ENCODE results near the gene FBLN5. TPM values are rescaled to one million over a fixed set of nuclear protein-coding genes. Genes with fewer than 3 reads are reported as not detected.
"Not testable (repeated sequence)": the region's sequence is repeated elsewhere in the genome, so short reads cannot be mapped to it uniquely, and the experiment has no call there.

FBLN5 gene
- polyA plus RNA-seq, 4 donors = 134 to 196 (median 165) TPM

DNA sequence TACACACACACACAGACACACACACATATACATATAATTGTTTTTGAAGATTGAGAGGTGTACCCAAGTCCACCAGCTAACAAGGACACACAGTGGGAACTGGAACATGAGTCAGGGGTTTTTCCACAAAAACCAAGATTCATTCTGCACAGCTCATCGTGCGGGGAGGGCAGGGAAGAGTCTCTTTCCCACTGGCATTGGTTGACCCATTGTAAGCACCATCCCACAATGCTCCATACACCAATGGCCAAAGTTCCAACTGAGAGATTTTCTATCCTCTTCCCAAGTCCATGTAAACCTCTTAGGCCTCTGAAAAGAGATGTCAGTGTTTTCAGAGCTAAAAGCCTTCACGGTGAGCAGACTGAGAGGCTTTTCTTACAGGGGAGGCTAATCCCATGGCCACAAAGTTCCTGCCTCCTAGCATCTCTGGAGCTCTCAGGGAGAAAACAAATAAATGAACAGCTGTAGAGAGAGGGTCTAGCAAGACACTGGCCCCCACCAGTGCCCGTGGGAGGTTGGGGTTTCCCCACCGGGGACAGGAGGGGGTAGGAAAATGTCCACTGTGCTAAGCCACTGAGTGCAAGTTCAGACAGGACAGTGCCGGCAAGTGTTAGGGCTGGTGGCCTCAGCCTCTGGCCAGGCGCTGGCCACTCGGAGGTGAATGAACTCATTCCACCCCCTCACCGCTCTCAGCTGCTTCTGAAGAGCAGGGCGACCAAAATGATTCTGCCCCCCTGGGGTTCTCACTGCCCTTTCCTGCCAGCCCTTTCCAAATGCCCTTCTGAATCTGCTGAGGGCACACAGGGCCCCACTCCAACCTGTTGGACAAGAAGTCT is 58.6 kb downstream of the FBLN5 start:
- DNase-seq (ENCODE audit: low read depth in 4 of 4, low spot score in 3 of 4) = no peak

GRCh38 chr14:91886961-91887360 is 60.5 kb downstream of the FBLN5 start:
- DNase-seq (ENCODE audit: low read depth in 4 of 4, low spot score in 3 of 4) = no peak

GRCh38 chr14:91885839-91886238 is 61.7 kb downstream of the FBLN5 start:
- DNase-seq (ENCODE audit: low read depth in 4 of 4, low spot score in 3 of 4) = no peak

GRCh38 chr14:91885113-91885712 is 62.3 kb downstream of the FBLN5 start:
- no peak for DNase-seq (ENCODE audit: low read depth in 4 of 4, low spot score in 3 of 4)

- no peak for DNase-seq (ENCODE audit: low read depth in 4 of 4, low spot score in 3 of 4)
These were observed 62.8 kb downstream of the FBLN5 start for GRCh38 chr14:91884664-91885063.

- no peak for DNase-seq (ENCODE audit: low read depth in 4 of 4, low spot score in 3 of 4)
These were observed 63.7 kb downstream of the FBLN5 start for GRCh38 chr14:91883753-91884152.

GRCh38 chr14:91882776-91883175 is 64.7 kb downstream of the FBLN5 start:
- no peak for DNase-seq (ENCODE audit: low read depth in 4 of 4, low spot score in 3 of 4)

DNA sequence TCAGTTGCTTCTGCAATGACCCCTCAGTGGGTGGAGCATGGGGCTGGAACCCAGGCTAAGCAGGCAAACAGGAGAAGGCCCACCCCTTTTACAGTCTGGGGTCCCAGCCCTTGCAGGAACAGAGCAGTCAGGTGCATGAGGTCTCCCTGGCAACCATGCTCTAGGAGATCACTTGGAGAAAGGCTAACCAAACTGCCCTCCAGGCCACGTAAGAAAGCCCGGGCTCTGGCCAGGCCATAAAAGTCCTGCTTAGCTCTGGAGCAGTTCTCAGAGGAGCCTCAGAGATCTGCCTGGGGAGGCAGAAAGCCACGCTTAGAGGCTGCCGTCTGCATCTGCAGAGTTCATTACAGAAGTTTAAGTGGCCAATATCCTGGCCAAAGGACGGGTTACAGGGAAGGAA is 65.1 kb downstream of the FBLN5 start:
- DNase-seq (ENCODE audit: low read depth in 4 of 4, low spot score in 3 of 4) = no peak

GRCh38 chr14:91879196-91879595 is 68.3 kb downstream of the FBLN5 start:
- DNase-seq (ENCODE audit: low read depth in 4 of 4, low spot score in 3 of 4) = no peak

DNA sequence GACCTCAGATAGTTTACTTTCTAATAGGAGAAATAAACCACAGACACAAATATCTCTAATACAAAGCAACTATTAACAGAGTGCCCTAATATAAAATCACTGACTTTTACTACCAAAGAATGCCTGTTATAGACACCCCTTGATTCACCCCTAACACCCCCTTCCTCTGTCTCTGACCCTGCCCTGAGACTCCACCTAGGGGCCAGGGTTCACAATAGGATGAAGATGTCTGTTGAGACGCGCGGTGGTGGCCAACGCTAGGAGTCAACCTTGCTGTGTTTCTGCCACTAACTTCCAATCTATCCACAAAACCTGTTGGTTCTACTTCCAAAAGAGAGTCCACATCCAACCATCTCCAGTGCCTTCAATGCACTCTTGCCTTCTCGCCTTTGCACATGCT is 69.2 kb downstream of the FBLN5 start:
- no peak for DNase-seq (ENCODE audit: low read depth in 4 of 4, low spot score in 3 of 4)

- DNase-seq (ENCODE audit: low read depth in 4 of 4, low spot score in 3 of 4) = no peak
These were observed 70.0 kb downstream of the FBLN5 start for GRCh38 chr14:91877376-91877915.

GRCh38 chr14:91876492-91876891 is 71.0 kb downstream of the FBLN5 start:
- no peak for DNase-seq (ENCODE audit: low read depth in 4 of 4, low spot score in 3 of 4)

DNA sequence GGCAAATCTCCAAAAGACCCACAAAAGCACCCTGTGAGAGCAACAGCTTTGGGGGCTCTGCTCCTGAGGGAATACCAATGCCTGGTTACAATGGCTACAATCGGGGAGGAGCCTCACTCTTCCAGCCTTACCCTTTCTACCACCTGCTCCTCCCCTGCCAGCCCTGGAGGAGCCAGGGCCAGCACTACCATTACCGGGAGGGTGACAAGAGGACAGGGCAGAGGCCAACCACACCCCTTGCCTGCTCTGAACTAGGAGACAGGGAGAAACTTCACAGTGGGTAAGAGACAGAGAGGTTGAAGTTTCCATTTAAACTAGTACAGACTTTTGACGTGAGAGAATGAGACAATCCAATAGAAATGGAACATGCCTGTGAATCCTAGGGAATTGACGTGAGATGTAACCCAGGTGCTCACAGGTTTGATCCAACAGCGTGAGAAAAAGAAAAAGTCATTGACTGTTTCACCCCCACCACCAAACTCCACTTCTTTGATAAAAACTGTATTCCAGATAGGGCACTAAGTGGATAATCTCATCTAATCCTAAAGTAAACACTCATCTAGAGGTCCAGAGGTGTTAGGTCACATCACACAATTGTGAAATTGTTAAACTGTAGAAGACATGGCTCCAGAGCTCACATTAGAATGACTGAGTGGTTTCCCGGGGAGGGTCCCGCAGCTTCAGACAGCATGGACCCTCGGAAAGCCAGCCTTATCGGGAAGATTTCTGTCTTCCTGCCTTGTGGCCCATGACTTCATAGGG is 71.8 kb downstream of the FBLN5 start:
- no peak for DNase-seq (ENCODE audit: low read depth in 4 of 4, low spot score in 3 of 4)

GRCh38 chr14:91873471-91874415 is 73.8 kb downstream of the FBLN5 start:
- DNase-seq (ENCODE audit: low read depth in 4 of 4, low spot score in 3 of 4) = no peak

DNA sequence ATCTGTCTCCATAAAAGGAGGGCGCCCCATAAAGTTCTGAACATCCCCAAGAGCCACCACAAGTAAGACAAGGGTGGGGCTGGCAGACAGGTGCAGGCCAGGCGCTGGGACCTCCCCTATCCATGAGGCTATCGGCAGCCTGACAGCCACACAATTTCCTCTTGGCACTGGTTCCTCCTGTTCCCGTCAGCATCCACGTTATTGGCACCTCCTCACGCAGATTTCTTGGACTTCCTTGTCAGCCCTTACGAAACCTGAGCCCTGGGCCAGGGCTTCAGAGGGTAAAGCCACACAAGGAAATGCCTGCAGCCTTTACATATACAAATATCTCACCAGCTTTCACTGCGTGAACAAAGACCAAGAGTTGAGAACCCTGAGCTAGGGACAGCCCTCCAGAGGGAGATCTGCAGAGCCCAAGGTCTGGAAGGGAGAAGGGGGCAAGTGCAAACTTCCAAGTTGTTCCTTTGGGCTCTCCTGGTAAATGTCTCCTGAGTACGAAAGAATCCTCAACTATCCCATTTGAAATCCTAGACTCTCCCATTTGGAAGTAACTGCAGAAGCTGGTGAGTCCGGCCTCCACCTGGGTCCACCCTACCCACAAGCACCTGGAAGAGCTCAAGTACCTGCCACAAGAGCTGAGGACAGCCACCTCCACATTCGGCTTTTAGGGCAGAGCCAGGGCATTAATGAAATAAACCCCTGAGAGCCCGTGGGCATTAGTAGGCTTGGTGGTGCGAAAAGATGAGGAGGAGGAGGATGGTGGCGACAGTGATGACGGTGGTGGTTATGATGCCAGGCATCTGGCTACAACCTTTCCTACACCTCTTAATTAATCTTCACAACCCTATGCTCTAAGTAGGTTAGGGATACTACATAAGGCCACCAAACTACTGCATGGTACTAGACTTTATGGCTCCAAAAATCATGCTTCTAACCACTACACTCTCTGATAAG is 74.7 kb downstream of the FBLN5 start:
- no peak for DNase-seq (ENCODE audit: low read depth in 4 of 4, low spot score in 3 of 4)

DNA sequence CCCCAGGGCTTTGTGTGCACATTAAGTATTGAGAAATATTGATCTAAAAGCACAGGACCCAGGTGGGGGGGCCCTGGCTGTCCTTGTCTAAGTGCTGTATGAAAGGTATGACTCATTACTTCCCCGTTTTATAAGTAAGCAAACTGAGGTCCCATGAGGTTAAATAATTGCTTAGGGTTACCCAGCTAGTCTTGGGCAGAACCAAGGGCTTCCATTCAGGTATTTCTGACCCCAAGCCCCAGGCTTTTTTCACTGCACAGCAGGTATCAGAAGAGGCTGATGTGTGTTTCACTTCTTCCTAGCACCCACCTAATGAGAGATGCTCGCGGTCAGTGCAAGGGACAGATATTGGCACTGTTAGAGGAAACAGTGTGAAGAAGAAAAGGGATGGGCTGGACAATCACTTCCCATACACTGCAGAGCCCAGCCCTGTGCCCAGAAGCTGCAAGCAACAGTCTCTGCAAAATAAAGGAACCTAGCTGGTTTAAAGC is 75.4 kb downstream of the FBLN5 start:
- DNase-seq (ENCODE audit: low read depth in 4 of 4, low spot score in 3 of 4) = no peak

GRCh38 chr14:91871401-91871800 is 76.1 kb downstream of the FBLN5 start:
- not testable (repeated sequence) for DNase-seq (ENCODE audit: low read depth in 4 of 4, low spot score in 3 of 4)

DNA sequence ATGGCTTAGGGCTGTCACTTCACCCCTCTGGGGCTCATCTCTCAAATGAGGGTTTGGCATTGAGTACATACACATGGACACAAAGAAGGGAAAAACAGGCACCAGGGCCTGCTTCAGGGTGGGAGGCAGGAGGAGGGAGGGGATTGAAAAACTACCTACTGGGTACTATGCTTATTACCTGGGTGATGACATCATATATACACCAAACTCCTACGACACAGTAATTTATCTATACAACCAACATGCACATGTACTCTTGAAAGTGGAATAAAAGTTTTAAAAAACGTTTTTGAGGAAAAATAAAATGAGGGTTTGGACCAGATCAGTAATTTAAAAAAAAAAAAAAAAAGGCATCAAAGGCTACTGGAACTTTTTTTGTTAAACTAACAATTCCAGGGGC is 76.6 kb downstream of the FBLN5 start:
- DNase-seq (ENCODE audit: low read depth in 4 of 4, low spot score in 3 of 4) = no peak

- no peak for DNase-seq (ENCODE audit: low read depth in 4 of 4, low spot score in 3 of 4)
These were observed 77.5 kb downstream of the FBLN5 start for GRCh38 chr14:91870001-91870400.
